ENCODE results near the gene CAMK4.

DNA sequence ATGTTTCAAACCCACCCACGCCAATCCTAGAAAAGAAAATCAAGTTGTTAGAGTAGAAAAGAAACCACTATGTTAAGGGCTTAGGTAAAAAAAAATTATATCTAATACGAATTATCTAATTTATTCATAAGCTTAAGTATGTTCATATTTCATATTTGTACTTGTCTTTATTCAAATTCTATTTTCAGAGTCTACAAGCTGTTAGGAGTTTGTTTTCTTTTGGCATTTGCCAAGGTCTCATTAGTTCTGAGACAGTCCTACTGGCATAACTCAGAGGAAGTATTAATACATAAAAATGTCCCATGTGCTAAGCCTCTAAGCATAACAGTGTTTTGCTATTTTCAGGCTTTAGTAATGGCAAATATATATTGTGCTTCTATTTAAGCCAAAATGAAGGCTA, 230.6 kb downstream of the CAMK4 start:
- TF ChIP-seq, protein P1, sequence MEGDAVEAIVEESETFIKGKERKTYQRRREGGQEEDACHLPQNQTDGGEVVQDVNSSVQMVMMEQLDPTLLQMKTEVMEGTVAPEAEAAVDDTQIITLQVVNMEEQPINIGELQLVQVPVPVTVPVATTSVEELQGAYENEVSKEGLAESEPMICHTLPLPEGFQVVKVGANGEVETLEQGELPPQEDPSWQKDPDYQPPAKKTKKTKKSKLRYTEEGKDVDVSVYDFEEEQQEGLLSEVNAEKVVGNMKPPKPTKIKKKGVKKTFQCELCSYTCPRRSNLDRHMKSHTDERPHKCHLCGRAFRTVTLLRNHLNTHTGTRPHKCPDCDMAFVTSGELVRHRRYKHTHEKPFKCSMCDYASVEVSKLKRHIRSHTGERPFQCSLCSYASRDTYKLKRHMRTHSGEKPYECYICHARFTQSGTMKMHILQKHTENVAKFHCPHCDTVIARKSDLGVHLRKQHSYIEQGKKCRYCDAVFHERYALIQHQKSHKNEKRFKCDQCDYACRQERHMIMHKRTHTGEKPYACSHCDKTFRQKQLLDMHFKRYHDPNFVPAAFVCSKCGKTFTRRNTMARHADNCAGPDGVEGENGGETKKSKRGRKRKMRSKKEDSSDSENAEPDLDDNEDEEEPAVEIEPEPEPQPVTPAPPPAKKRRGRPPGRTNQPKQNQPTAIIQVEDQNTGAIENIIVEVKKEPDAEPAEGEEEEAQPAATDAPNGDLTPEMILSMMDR (conservative IDR thresholded peaks at IDR 0.05; ENCODE audit: low read length) = no peak
- TF ChIP-seq EZH2phosphoT487 (IDR thresholded peaks at IDR 0.05; ENCODE audit: borderline replicate concordance) = no peak
